Measurements from ENCODE around the gene HOXB9.

DNA sequence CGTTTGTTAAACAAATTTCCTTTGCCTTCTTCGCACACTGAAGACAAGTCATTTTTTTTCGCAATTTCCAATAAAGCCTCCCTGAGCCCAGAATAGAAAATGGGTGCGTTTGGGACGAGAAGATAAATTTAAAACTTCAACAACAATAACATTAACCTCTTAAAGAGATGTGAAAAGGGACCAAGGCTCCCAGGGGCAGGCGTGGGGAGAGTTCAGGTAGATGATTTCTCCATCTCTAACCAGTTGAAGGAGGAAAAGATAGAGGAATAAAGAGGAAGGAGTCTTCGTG, 46.7 kb downstream of the HOXB9 start:
- TF ChIP-seq JUN (IDR thresholded peaks at IDR 0.05; ENCODE audit: borderline replicate concordance, insufficient read depth, insufficient read length, low read depth), result no peak
- no peak for TF ChIP-seq CTCF (IDR thresholded peaks at IDR 0.05; ENCODE audit: extremely low read depth in 1 of 2, insufficient read depth in 1 of 2, low read depth in 1 of 2, low read length in 2 of 2)

Measured in endothelial cell of umbilical vein (primary cell).